Neural crest cell (in vitro differentiated cells): ENCODE measurements around the gene DIP2C. TPM values are rescaled to one million over a fixed set of nuclear protein-coding genes. Genes with fewer than 3 reads are reported as not detected.

Experiments
- DNase-seq: peaks from one replicate; pipeline ENCODE4 v3.0.0; 2021; ENCODE audit warnings: low read depth, mixed read lengths, low spot score
- H3K27ac Mint-ChIP-seq: one replicate; pipeline ENCODE4 v1.8.0; 2021; ENCODE audit warnings: mild to moderate bottlenecking, mixed read lengths; ENCODE audit not compliant: unreplicated experiment
- H3K27me3 Mint-ChIP-seq: 2 replicates; pipeline ENCODE4 v1.8.0; 2021; ENCODE audit warnings: low read depth, mild to moderate bottlenecking, mixed read lengths
- H3K36me3 Mint-ChIP-seq: 2 replicates; pipeline ENCODE4 v1.8.0; 2021; ENCODE audit warnings: low read depth, mild to moderate bottlenecking, mixed read lengths
- H3K4me1 Mint-ChIP-seq: 2 replicates; pipeline ENCODE4 v1.8.0; 2021; ENCODE audit warnings: mixed read lengths
- H3K4me3 Mint-ChIP-seq: one replicate; pipeline ENCODE4 v1.8.0; 2021; ENCODE audit warnings: mild to moderate bottlenecking, mixed read lengths
- H3K9me3 Mint-ChIP-seq: 2 replicates; pipeline ENCODE4 v1.8.0; 2021; ENCODE audit warnings: mixed read lengths
- total RNA-seq: library from RNA; stranded (reverse); gene quantifications from 2 replicates; pipeline ENCODE4 v1.2.1, GENCODE V29; 2021
- TF ChIP-seq, protein P1 (sequence below): fragments of 200-600 bp; sonication (generic); conservative IDR thresholded peaks from 2 replicates; pipeline ENCODE4 v1.5.0; 2021; ENCODE audit warnings: antibody characterized with exemption, mild to moderate bottlenecking

DIP2C gene
- total RNA-seq, 1 donor from 2014 or later, result 21.7 TPM

DNA sequence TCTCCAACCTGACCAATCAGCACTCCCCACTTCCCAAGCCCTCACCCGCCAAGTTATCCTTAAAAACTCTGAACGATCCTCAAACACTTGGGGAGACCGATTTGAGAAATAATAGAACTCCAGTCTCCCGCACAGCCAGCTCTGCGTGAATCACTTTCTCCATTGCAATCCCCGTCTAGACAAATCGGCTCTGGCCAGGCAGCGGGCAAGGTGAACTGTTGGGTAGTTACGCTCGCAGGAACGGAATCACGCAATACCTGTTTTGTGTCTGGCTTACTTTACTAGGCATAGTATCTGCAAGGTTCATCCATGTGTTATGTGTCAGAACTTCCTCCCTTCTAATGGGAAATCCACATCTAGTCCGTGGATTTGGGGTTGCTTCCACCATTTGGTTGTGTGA is 282.5 kb downstream of the DIP2C start:
- Mint-ChIP-seq H3K27me3 (no peaks in the 10 kb centered on the region), H3K27ac (peak overlapping the region; percentile 87)

GRCh38 chr10:405648-406047 is 283.8 kb downstream of the DIP2C start:
- H3K4me3 Mint-ChIP-seq, result no peak overlapping the region
- TF ChIP-seq, protein P1, sequence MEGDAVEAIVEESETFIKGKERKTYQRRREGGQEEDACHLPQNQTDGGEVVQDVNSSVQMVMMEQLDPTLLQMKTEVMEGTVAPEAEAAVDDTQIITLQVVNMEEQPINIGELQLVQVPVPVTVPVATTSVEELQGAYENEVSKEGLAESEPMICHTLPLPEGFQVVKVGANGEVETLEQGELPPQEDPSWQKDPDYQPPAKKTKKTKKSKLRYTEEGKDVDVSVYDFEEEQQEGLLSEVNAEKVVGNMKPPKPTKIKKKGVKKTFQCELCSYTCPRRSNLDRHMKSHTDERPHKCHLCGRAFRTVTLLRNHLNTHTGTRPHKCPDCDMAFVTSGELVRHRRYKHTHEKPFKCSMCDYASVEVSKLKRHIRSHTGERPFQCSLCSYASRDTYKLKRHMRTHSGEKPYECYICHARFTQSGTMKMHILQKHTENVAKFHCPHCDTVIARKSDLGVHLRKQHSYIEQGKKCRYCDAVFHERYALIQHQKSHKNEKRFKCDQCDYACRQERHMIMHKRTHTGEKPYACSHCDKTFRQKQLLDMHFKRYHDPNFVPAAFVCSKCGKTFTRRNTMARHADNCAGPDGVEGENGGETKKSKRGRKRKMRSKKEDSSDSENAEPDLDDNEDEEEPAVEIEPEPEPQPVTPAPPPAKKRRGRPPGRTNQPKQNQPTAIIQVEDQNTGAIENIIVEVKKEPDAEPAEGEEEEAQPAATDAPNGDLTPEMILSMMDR, result no peak
- no peak overlapping the region for H3K27ac Mint-ChIP-seq
- no peaks in the 10 kb centered on the region for H3K9me3 Mint-ChIP-seq
- H3K4me1 Mint-ChIP-seq, result peaks cover 9% of the 10 kb centered on the region
- H3K27me3 Mint-ChIP-seq, result no peaks in the 10 kb centered on the region
- DNase-seq, result no peak
- H3K36me3 Mint-ChIP-seq, result peaks cover 43% of the 10 kb centered on the region

More for the DNA sequence above, 282.5 kb downstream of the DIP2C start:
- Mint-ChIP-seq H3K4me1 (peaks cover 14% of the 10 kb centered on the region), H3K9me3 (no peaks in the 10 kb centered on the region), H3K4me3 (no peak overlapping the region), H3K36me3 (peaks cover 39% of the 10 kb centered on the region)
- DNase-seq, result no peak
- TF ChIP-seq, protein P1, result no peak

GRCh38 chr10:404991-405390 is 284.5 kb downstream of the DIP2C start:
- H3K9me3 Mint-ChIP-seq, result no peaks in the 10 kb centered on the region
- TF ChIP-seq, protein P1, result no peak
- DNase-seq, result no peak
- peaks cover 9% of the 10 kb centered on the region for H3K4me1 Mint-ChIP-seq
- no peak overlapping the region for H3K4me3 Mint-ChIP-seq
- peaks cover 46% of the 10 kb centered on the region for H3K36me3 Mint-ChIP-seq
- no peaks in the 10 kb centered on the region for H3K27me3 Mint-ChIP-seq
- H3K27ac Mint-ChIP-seq, result no peak overlapping the region

DNA sequence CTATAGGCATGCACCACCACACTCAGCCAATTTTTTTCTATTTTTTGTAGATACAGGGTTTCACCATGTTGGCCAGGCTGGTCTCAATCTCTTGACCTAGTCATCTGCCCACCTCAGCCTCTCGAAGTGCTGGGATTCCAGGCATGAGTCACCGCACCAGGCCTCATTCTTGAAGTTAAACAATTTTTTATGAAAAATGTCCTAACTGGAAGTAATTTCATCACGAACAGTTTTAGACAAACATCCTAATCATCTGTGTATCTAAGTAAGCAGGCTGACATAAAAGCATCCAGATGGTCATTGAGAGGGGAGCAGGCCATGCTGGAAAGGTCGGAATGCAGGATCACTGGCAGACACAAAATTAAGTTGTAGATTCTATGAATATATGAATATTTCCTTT is 285.1 kb downstream of the DIP2C start:
- no peak for DNase-seq
- no peak overlapping the region for H3K27ac Mint-ChIP-seq
- TF ChIP-seq, protein P1, result no peak
- H3K9me3 Mint-ChIP-seq, result no peaks in the 10 kb centered on the region
- H3K27me3 Mint-ChIP-seq, result no peaks in the 10 kb centered on the region
- no peak overlapping the region for H3K4me3 Mint-ChIP-seq
- peaks cover 9% of the 10 kb centered on the region for H3K4me1 Mint-ChIP-seq
- peaks cover 46% of the 10 kb centered on the region for H3K36me3 Mint-ChIP-seq

DNA sequence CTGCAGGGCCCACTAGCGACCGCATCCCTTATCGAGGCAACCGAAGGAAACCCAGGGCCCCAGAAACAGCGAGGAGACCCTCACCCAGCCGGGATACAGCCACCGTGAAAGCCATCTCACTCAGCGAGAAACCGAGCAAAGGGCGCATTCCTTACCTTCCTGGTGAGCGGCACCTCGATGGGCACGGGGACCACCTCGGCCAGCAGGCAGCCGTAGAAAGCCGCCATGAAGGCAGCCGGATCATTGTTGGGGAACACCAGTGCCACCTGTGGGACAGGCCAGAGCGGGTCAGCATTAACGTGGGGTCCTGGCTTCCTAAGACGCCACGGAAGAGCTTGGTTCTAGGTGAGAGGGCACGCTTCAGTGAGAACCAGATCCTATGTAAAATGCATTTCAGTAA is 290.5 kb downstream of the DIP2C start:
- no peaks in the 10 kb centered on the region for H3K27me3 Mint-ChIP-seq
- peaks cover 12% of the 10 kb centered on the region for H3K36me3 Mint-ChIP-seq
- no peak for DNase-seq
- H3K4me3 Mint-ChIP-seq, result no peak overlapping the region
- TF ChIP-seq, protein P1, result no peak
- no peak overlapping the region for H3K27ac Mint-ChIP-seq
- peaks cover 7% of the 10 kb centered on the region for H3K4me1 Mint-ChIP-seq
- peaks cover under 1% of the 10 kb centered on the region for H3K9me3 Mint-ChIP-seq
